Large intestine (tissue), 3 donors: ENCODE data around the gene ZNF785. TPM values are rescaled to one million over a fixed set of nuclear protein-coding genes. Genes with fewer than 3 reads are reported as not detected.
"Not testable (repeated sequence)": the region's sequence is repeated elsewhere in the genome, so short reads cannot be mapped to it uniquely, and the experiment has no call there.

Experiments
- DNase-seq, 2 donors: peaks; one replicate each; pipeline versions ENCODE4 v3.0.0 to v3.0.0-alpha.2; 2013
- H3K27ac ChIP-seq: one replicate; pipeline ENCODE4 v1.5.1; 2013; ENCODE audit warnings: low read length
- H3K27me3 ChIP-seq: 2 replicates; pipeline ENCODE4 v1.6.1; 2013; ENCODE audit warnings: low read length; ENCODE audit not compliant: control insufficient read depth, insufficient read depth
- H3K36me3 ChIP-seq: 2 replicates; pipeline ENCODE4 v1.6.1; 2013; ENCODE audit warnings: low read length; ENCODE audit not compliant: control insufficient read depth, insufficient read depth
- H3K4me1 ChIP-seq: one replicate; pipeline ENCODE4 v1.6.1; 2013; ENCODE audit warnings: low read length; ENCODE audit not compliant: control insufficient read depth, insufficient read depth
- H3K4me3 ChIP-seq: one replicate; pipeline ENCODE4 v1.5.1; 2013; ENCODE audit warnings: low read length
- H3K9me3 ChIP-seq: one replicate; pipeline ENCODE4 v1.6.1; 2013; ENCODE audit warnings: mild to moderate bottlenecking, low read depth, low read length, moderate library complexity; ENCODE audit not compliant: control insufficient read depth
- WGBS: methylation state at CpG from one replicate; pipeline ENCODE4 v1.1.5; 2013; ENCODE audit warnings: low lambda C conversion rate; ENCODE audit not compliant: insufficient coverage; 5-methylcytosine and 5-hydroxymethylcytosine counted together
- polyA plus RNA-seq: library from polyadenylated mRNA; unstranded; fragments of 120-200 nt; gene quantifications from one replicate; pipeline ENCODE4 v1.2.1, GENCODE V29; 2013

The ZNF785 gene
- polyA plus RNA-seq, 1 donor, result 22.7 TPM

GRCh38 chr16:30603945-30604315, 18.4 kb upstream of the ZNF785 start:
- H3K4me1 ChIP-seq, result peaks cover 8% of the 10 kb centered on the region
- H3K36me3 ChIP-seq, result peaks cover 33% of the 10 kb centered on the region
- H3K27me3 ChIP-seq, result no peaks in the 10 kb centered on the region
- peak; percentile 32 to 70 for DNase-seq
- H3K27ac ChIP-seq, result peak overlapping the region; percentile 33
- no peaks in the 10 kb centered on the region for H3K9me3 ChIP-seq
- H3K4me3 ChIP-seq, result no peak overlapping the region
- WGBS, result no CpG with 5 or more reads among the region's 7 CpGs

GRCh38 chr16:30602616-30603277, 17.2 kb upstream of the ZNF785 start:
- no CpG with 5 or more reads among the region's 4 CpGs for WGBS
- H3K4me1 ChIP-seq, result peaks cover 8% of the 10 kb centered on the region
- no peak overlapping the region for H3K27ac ChIP-seq
- no peaks in the 10 kb centered on the region for H3K27me3 ChIP-seq
- DNase-seq, result no peak
- H3K4me3 ChIP-seq, result no peak overlapping the region
- H3K9me3 ChIP-seq, result no peaks in the 10 kb centered on the region
- peaks cover 29% of the 10 kb centered on the region for H3K36me3 ChIP-seq

- Histone ChIP-seq H3K27ac (no peak overlapping the region), H3K4me1 (peaks cover 8% of the 10 kb centered on the region), H3K36me3 (peaks cover 22% of the 10 kb centered on the region), H3K27me3 (no peaks in the 10 kb centered on the region), H3K4me3 (no peak overlapping the region), H3K9me3 (no peaks in the 10 kb centered on the region)
- WGBS, result no CpG with 5 or more reads among the region's 4 CpGs
- DNase-seq, result no peak
Observed at GRCh38 chr16:30601966-30602365, 16.5 kb upstream of the ZNF785 start.

- WGBS, result no CpG with 5 or more reads among the region's 2 CpGs
- no peak for DNase-seq
- Histone ChIP-seq H3K4me3 (no peak overlapping the region), H3K27me3 (no peaks in the 10 kb centered on the region), H3K9me3 (no peaks in the 10 kb centered on the region), H3K4me1 (peaks cover 8% of the 10 kb centered on the region), H3K36me3 (peaks cover 19% of the 10 kb centered on the region), H3K27ac (no peak overlapping the region)
Observed at GRCh38 chr16:30600929-30601328, 15.4 kb upstream of the ZNF785 start.

GRCh38 chr16:30600215-30600614, 14.7 kb upstream of the ZNF785 start:
- Histone ChIP-seq H3K27me3 (no peaks in the 10 kb centered on the region), H3K36me3 (peaks cover 19% of the 10 kb centered on the region), H3K9me3 (no peaks in the 10 kb centered on the region), H3K4me1 (peaks cover 8% of the 10 kb centered on the region), H3K27ac (no peak overlapping the region), H3K4me3 (no peak overlapping the region)
- no CpG with 5 or more reads among the region's 3 CpGs for WGBS
- DNase-seq, result no peak

GRCh38 chr16:30592871-30593270, 7.4 kb upstream of the ZNF785 start:
- no peaks in the 10 kb centered on the region for H3K9me3 ChIP-seq
- no peaks in the 10 kb centered on the region for H3K36me3 ChIP-seq
- DNase-seq, result no peak
- WGBS, result no CpG with 5 or more reads among the region's 4 CpGs
- H3K4me1 ChIP-seq, result peaks cover 5% of the 10 kb centered on the region
- no peak overlapping the region for H3K4me3 ChIP-seq
- no peak overlapping the region for H3K27ac ChIP-seq
- H3K27me3 ChIP-seq, result no peaks in the 10 kb centered on the region

GRCh38 chr16:30590869-30591268, 5.4 kb upstream of the ZNF785 start:
- not testable (repeated sequence) for H3K4me3 ChIP-seq, H3K9me3 ChIP-seq, H3K27me3 ChIP-seq, DNase-seq, H3K36me3 ChIP-seq, H3K4me1 ChIP-seq
- 100% methylated on average over 1 of the region's 9 CpGs for WGBS
- H3K27ac ChIP-seq, result peak overlapping the region; percentile 81

- not testable (repeated sequence) for H3K9me3 ChIP-seq, H3K36me3 ChIP-seq, H3K27me3 ChIP-seq, H3K4me1 ChIP-seq, DNase-seq, H3K4me3 ChIP-seq
- no CpG with 5 or more reads among the region's 2 CpGs for WGBS
- peak overlapping the region; percentile 81 for H3K27ac ChIP-seq
Observed at GRCh38 chr16:30589582-30589981, 4.1 kb upstream of the ZNF785 start.

- peaks cover 9% of the 10 kb centered on the region for H3K4me1 ChIP-seq
- H3K27me3 ChIP-seq, result no peaks in the 10 kb centered on the region
- no peak overlapping the region for H3K27ac ChIP-seq
- no peak overlapping the region for H3K4me3 ChIP-seq
- peaks cover 4% of the 10 kb centered on the region for H3K36me3 ChIP-seq
- WGBS, result no CpG with 5 or more reads among the region's 2 CpGs
- no peak for DNase-seq
- H3K9me3 ChIP-seq, result no peaks in the 10 kb centered on the region
Observed at GRCh38 chr16:30588651-30589050, 3.2 kb upstream of the ZNF785 start.

GRCh38 chr16:30585022-30585399, 486 bp downstream of the ZNF785 start:
- no peak for DNase-seq
- Histone ChIP-seq H3K27me3 (no peaks in the 10 kb centered on the region), H3K4me3 (peak overlapping the region; percentile 53), H3K27ac (peak overlapping the region; percentile 82), H3K4me1 (peaks cover 6% of the 10 kb centered on the region), H3K36me3 (peaks cover 26% of the 10 kb centered on the region), H3K9me3 (peaks cover 8% of the 10 kb centered on the region)
- no CpG with 5 or more reads among the region's 23 CpGs for WGBS

- Histone ChIP-seq H3K27me3 (no peaks in the 10 kb centered on the region), H3K4me1 (peaks cover 6% of the 10 kb centered on the region), H3K27ac (no peak overlapping the region), H3K36me3 (peaks cover 32% of the 10 kb centered on the region), H3K9me3 (peaks cover 8% of the 10 kb centered on the region), H3K4me3 (no peak overlapping the region)
- DNase-seq, result no peak
- no CpG with 5 or more reads among the region's 48 CpGs for WGBS
Observed at GRCh38 chr16:30582611-30583340, 2.7 kb downstream of the ZNF785 start.
